ENCODE results near the gene CSAG2.
"Not testable (repeated sequence)": the region's sequence is repeated elsewhere in the genome, so short reads cannot be mapped to it uniquely, and the experiment has no call there.

CSAG2 gene, protein sequence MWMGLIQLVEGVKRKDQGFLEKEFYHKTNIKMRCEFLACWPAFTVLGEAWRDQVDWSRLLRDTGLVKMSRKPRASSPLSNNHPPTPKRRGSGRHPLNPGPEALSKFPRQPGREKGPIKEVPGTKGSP

DNA sequence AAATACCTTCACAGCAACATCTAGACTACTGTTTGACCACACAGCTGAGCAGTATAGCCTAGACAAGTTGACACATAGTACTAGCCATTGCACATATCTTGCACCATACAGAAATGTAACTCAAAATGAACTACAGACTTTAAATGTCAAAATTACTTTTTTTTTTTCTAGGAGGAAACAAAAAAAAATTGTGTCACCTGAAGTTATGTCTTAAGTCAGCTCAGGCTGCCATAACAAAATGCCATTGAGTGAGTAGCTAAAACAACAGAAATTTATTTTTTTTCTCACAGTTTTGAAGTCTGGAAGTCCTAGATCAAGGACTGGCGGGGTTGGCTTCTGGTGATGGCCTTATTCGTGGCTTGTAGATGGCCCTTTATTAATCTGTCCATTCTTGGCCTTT lies at the start of gene CSAG2:
TSS of gene CSAG2 (minus strand) at position 101 of the 400 bp plus-strand sequence. CDS start 161 bp downstream, outside the sequence.
- not testable (repeated sequence) for DNase-seq (ENCODE audit: low spot score)

DNA sequence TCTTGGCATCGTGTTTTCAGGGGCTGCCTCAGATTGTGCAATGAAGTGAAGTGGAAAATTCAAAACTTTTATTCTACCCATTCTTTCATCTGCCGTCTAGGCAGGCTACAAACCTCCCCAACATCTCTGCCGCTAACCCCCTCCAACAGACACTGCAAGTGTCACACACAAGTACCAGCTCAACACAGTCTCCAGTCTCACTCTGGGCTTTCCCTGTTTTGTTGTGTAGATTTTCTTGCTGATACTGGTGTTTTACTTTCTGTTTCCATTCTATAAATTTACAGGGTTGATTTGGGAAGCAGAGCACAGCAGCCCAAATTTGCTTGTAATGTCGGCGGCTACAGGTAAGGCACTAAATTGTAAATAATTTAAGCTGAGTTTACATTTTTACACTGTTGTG lies 45.8 kb upstream of the CSAG2 start:
- DNase-seq (ENCODE audit: low spot score) = not testable (repeated sequence)

DNA sequence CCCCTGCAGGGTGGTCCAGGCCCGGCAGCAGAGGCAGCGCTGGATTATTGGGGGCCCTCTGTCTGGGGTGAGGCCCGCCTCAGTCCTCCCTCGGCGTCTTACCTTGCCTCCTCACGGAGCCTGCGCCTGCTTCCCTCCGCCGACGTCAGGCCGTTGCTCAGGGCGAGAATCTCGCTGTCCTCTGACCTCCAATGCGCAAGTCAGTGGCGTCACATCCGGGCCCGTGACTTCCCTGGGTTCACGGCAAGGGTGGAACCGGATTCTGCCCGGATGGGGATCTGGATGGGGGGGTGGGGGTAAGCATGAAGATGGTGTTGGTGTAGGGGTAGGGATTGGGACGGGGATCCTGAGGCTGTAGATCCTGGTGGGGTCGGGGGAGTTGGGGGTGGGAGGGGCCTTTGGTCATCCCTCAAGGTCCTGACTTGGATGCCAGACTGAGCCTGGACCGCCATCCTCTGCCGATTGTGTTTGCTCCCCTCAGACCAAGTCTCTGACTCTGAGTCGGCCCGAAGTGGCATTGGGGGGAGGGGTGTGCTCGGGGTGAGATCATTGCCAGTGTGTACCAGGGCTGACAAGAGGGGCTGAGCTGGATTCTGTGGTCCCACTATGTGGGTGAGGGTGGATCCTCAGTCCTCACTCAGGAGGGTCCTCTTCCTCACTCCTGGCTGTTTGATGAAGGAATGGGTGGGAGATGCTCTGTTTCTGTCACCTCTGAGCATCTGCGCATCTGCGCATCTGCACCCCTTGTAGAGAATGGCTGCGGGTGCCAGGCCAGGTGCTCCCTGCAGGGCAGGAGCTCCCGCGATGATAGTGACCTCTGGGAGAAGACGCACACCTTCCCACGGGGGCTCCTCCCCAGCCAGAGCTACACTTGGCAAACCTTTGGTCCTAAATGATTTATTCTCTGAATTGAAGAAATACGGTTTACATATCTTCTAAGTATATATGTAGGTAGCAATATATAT lies 44.9 kb upstream of the CSAG2 start, which contains the start of gene MAGEA2:
TSS of gene MAGEA2 (minus strand) at position 157 of the 965 bp plus-strand sequence. CDS start 2,479 bp downstream, outside the sequence.
- not testable (repeated sequence) for DNase-seq (ENCODE audit: low spot score)

DNA sequence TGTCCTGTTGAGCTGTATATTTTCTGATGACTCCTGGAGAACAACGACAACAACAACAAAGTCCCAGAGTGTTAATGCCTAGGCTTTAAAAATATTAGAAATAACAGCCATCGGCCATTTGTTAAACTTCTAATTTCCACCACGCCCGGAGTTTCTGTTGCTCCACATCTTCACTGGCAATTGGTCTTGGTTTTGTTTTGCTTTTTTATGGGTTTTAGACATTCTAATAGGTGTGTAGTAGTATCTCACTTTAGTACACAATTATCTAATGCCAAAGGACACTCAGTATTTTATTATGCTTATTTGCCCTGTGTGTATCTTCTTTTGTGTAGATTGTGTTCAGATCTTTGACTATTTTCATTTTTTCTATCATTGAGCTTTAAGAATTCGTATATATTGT lies 29.5 kb upstream of the CSAG2 start:
- DNase-seq (ENCODE audit: low spot score) = no peak

- DNase-seq (ENCODE audit: low spot score) = not testable (repeated sequence)
These were observed 27.5 kb upstream of the CSAG2 start for GRCh38 chrX:152736528-152736927.

- no peak for DNase-seq (ENCODE audit: low spot score)
These were observed 26.9 kb upstream of the CSAG2 start for GRCh38 chrX:152735860-152736511.

- DNase-seq (ENCODE audit: low spot score) = no peak
These were observed 26.0 kb upstream of the CSAG2 start for GRCh38 chrX:152735101-152735500.

DNA sequence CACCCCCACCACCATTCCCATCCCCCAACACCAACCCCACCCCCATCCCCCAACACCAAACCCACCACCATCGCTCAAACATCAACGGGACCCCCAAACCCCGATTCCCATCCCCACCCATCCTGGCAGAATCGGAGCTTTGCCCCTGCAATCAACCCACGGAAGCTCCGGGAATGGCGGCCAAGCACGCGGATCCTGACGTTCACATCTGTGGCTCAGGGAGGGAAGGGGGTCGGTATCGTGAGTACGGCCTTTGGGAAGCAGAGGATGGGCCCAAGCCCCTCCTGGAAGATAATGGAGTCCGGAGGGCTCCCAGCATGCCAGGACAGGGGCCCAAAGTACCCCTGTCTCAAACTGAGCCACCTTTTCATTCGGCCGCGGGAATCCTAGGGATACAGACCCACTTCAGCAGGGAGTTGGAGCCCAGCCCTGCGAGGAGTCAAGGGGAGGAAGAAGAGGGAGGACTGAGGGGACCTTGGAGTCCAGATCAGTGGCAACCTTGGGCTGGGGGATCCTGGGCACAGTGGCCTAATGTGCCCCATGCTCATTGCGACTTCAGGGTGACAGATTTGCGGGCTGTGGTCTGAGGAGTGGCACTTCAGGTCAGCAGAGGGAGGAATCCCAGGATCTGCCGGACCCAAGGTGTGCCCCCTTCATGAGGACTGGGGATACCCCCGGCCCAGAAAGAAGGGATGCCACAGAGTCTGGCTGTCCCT lies 25.2 kb upstream of the CSAG2 start:
- DNase-seq (ENCODE audit: low spot score) = not testable (repeated sequence)

DNA sequence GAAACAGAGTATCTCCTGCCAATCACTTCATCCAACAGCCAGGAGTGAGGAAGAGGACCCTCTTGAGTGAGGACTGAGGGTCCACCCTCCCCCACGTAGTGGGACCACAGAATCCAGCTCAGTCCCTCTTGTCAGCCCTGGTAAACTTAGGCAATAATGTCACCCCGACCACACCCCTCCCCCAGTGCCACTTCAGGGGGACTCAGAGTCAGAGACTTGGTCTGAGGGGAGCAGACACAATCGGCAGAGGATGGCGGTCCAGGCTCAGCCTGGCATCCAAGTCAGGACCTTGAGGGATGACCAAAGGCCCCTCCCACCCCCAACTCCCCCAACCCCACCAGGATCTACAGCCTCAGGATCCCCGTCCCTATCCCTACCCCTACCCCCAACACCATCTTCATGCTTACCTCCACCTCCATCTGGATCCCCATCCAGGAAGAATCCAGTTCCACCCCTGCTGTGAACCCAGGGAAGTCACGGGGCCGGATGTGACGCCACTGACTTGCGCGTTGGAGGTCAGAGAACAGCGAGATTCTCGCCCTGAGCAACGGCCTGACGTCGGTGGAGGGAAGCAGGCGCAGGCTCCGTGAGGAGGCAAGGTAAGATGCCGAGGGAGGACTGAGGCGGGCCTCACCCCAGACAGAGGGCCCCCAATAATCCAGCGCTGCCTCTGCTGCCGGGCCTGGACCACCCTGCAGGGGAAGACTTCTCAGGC lies 24.3 kb upstream of the CSAG2 start, which contains the start of the genes CSAG1 and MAGEA12:
TSS of gene CSAG1 (minus strand) at position 461 of the 715 bp plus-strand sequence. CDS start 1,261 bp downstream, outside the sequence.
TSS of gene MAGEA12 (plus strand) at position 497 of the 715 bp plus-strand sequence. CDS start 2,405 bp downstream, outside the sequence.
- DNase-seq (ENCODE audit: low spot score) = no peak

DNA sequence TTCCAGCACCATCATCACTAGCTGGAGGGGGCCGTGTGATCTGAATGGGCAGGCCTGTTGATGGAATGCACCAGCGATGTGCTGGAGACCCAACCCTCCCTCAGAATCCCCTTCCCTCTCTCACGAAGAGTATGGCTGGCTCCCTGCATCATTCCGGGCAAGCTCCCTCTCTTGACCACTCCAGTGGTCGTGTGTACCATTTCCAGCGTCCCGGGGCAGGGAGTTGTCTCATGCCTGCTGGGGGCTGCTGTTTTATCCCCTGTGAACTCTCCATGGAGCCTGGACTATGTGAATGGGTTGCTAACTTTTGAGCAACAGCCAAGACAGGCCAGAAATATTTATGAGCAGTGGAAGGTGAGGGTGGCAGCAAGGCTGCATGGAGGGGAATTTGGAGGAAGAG lies 16.3 kb upstream of the CSAG2 start:
- no peak for DNase-seq (ENCODE audit: low spot score)

GRCh38 chrX:152713815-152714787 lies 5.0 kb upstream of the CSAG2 start, which contains the start of gene MAGEA2B:
Gene MAGEA2B, plus strand, starts transcription at chrX:152714628. Its CDS starts 2,479 bp downstream, at chrX:152717107.
- not testable (repeated sequence) for DNase-seq (ENCODE audit: low spot score)

DNA sequence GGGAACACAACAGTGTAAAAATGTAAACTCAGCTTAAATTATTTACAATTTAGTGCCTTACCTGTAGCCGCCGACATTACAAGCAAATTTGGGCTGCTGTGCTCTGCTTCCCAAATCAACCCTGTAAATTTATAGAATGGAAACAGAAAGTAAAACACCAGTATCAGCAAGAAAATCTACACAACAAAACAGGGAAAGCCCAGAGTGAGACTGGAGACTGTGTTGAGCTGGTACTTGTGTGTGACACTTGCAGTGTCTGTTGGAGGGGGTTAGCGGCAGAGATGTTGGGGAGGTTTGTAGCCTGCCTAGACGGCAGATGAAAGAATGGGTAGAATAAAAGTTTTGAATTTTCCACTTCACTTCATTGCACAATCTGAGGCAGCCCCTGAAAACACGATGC lies 4.1 kb upstream of the CSAG2 start:
- not testable (repeated sequence) for DNase-seq (ENCODE audit: low spot score)

DNA sequence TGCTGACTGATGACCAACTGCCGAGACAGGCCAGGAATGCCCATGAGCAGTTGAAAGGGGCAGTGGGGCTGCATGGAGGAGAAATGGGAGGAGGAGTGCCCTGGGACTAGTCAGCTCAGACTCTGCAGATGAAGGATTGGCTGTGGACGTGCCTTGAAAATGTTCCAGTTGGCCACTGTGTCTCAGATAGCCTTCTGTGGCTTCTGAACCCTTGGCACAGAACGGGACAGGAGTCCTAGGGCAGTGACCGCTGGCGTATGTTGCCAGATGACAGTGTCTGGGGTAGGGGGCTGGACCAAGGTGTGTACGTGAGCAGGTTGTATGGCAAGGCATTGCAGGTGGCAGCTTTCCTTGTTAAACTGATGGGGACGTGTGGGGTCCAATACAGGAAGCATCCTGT lies 2.6 kb downstream of the CSAG2 start:
- not testable (repeated sequence) for DNase-seq (ENCODE audit: low spot score)

DNA sequence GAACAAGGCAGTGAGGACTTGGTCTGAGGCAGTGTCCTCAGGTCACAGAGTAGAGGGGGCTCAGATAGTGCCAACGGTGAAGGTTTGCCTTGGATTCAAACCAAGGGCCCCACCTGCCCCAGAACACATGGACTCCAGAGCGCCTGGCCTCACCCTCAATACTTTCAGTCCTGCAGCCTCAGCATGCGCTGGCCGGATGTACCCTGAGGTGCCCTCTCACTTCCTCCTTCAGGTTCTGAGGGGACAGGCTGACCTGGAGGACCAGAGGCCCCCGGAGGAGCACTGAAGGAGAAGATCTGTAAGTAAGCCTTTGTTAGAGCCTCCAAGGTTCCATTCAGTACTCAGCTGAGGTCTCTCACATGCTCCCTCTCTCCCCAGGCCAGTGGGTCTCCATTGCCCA lies 8.7 kb downstream of the CSAG2 start:
- not testable (repeated sequence) for DNase-seq (ENCODE audit: low spot score)

- not testable (repeated sequence) for DNase-seq (ENCODE audit: low spot score)
These were observed 10.8 kb downstream of the CSAG2 start, which contains the start of gene MAGEA3 for GRCh38 chrX:152697952-152698931. Gene MAGEA3, plus strand, starts transcription at chrX:152698794. Its CDS starts 2,039 bp downstream, at chrX:152700833.

DNA sequence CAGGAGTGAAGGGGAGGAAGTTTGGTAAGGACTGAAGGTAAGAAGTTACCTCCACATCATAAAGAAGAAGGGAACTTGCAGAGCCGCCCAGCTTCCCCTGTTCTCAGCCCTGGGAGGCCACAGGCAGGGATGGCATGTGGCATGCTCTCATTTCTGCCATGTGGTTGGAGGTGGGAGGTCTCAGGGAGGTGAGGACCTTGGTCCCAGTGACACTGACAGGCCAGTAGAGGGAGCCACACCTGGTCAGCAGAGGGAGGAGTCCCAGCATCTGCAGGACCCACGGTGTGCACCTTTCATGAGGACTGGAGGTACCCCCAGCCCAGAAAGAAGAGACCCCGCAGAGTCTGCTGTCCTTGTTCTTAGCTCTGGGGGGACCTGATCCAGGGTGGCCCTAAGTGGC lies 28.1 kb downstream of the CSAG2 start:
- DNase-seq (ENCODE audit: low spot score) = not testable (repeated sequence)

DNA sequence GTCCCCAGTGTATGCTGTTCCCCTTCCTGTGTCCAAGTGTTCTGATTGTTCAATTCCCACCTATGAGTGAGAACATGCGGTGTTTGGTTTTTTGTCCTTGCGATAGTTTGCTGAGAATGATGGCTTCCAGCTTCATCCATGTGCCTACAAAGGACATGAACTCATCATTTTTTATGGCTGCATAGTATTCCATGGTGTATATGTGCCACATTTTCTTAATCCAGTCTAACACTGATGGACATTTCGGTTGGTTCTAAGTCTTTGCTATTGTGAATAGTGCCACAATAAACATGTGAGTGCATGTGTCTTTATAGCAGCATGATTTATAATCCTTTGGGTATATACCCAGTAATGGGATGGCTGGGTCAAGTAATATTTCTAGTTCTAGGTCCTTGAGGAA lies 34.4 kb downstream of the CSAG2 start:
- DNase-seq (ENCODE audit: low spot score) = not testable (repeated sequence)

DNA sequence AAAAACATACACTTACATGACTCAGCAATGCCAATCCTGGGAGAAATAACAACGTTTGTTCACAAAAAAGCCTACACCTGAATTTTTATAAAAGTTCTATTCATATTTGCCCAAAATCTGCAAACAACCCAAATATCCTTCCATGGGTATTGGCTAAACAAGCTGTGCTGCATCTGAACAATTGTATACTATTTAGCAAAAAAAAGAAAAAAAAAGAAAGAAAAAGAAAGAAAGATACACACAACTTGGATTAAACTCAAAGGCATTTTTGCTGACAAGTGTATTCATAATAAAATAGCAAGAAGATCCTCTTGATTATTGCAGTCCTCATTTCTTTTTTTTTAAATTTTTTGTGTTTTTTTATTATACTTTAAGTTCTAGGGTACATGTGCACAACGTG lies 34.9 kb downstream of the CSAG2 start:
- DNase-seq (ENCODE audit: low spot score) = no peak

Data from CD4-positive, alpha-beta T cell treated with Interleukin-15 for 4 hours (primary cell).